ENCODE measurements around the gene ECHDC1.

DNA sequence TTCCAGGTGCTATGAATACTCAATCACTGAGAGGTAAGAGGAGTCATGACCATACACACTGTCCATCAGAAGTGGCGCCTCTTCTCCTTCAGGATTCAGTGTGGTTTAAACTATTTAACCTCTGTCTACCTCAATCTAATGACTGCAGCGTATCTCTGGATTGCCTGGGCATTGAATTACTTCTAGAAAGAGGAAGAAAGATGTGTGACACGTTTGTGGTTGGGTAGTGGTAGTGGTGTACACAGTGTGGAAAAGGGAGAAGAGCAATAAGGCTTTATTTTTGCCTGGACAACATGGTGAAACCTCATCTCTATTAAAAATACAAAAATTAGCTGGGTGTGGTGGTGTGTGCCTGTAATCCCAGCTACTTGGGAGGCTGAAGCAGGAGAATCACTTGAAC lies 38.0 kb upstream of the ECHDC1 start:
- TF ChIP-seq, protein P1, sequence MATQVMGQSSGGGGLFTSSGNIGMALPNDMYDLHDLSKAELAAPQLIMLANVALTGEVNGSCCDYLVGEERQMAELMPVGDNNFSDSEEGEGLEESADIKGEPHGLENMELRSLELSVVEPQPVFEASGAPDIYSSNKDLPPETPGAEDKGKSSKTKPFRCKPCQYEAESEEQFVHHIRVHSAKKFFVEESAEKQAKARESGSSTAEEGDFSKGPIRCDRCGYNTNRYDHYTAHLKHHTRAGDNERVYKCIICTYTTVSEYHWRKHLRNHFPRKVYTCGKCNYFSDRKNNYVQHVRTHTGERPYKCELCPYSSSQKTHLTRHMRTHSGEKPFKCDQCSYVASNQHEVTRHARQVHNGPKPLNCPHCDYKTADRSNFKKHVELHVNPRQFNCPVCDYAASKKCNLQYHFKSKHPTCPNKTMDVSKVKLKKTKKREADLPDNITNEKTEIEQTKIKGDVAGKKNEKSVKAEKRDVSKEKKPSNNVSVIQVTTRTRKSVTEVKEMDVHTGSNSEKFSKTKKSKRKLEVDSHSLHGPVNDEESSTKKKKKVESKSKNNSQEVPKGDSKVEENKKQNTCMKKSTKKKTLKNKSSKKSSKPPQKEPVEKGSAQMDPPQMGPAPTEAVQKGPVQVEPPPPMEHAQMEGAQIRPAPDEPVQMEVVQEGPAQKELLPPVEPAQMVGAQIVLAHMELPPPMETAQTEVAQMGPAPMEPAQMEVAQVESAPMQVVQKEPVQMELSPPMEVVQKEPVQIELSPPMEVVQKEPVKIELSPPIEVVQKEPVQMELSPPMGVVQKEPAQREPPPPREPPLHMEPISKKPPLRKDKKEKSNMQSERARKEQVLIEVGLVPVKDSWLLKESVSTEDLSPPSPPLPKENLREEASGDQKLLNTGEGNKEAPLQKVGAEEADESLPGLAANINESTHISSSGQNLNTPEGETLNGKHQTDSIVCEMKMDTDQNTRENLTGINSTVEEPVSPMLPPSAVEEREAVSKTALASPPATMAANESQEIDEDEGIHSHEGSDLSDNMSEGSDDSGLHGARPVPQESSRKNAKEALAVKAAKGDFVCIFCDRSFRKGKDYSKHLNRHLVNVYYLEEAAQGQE (IDR thresholded peaks at IDR 0.05; ENCODE audit: borderline replicate concordance) = no peak
- TF ChIP-seq EP300 (conservative IDR thresholded peaks at IDR 0.05; ENCODE audit: poor library complexity, severe bottlenecking) (no peak), MXI1 (conservative IDR thresholded peaks at IDR 0.05; ENCODE audit: poor library complexity, severe bottlenecking) (no peak)

Data from neural cell (in vitro differentiated cells).